GM08714 (cell line): ENCODE results near the gene ARHGAP23.

Experiments used
- H3K4me3 ChIP-seq: fragments of 200-500 bp; sonication (Bioruptor generic); 2 replicates; pipeline ENCODE4 v1.5.1; 2014; ENCODE audit warnings: mild to moderate bottlenecking, low read length, inconsistent platforms
- ZNF274 ChIP-seq: IDR thresholded peaks from 2 replicates; pipeline ENCODE4 v1.6.1; 2012; ENCODE audit warnings: mild to moderate bottlenecking, low read depth, low read length

Gene ARHGAP23

GRCh38 chr17:38545531-38546225 is 117.4 kb downstream of the ARHGAP23 start:
- no peak overlapping the region for H3K4me3 ChIP-seq
- no peak for TF ChIP-seq ZNF274

DNA sequence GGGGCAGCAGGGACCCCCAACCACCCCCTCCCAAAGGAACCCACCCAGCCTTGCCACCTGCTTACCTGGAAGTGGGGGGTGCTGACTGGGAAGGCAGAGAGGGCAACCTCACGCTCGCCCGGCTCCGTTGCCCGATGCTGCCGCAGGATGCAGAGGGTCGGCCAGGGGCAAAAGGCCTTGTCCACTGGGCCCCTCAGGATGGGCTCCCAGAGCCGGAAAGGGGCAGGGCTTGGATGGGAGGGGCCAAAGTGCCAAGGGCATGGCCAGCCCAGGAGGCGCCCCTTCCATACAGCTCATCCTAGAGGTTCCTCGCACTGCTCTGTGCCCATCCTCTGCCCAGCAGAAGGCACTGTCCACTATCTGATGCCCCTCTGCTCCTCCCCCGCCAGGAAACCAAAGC is 118.1 kb downstream of the ARHGAP23 start:
- TF ChIP-seq ZNF274, result no peak
- H3K4me3 ChIP-seq, result no peak overlapping the region

DNA sequence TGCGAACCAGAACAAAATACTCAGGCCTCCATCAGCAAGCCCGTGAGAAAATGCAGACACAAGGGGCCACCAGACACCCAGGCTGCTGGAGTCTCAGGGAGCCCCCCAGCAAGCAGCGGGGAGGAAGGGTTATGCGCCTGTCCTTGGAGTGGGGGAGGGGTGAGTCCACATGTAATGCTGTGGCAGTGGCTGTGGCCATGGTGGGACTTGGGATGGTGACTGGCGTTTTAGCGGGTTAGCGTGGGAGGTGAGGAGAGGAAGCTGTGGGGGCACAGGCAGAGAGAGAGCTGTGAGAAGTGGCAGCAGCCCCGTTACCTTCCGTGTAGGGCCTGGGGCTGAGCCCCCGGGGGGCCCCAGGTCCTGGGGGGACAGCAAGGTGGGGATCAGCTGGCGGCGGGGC is 119.2 kb downstream of the ARHGAP23 start:
- no peak overlapping the region for H3K4me3 ChIP-seq
- TF ChIP-seq ZNF274, result no peak

GRCh38 chr17:38549285-38549684 is 121.0 kb downstream of the ARHGAP23 start:
- no peak for TF ChIP-seq ZNF274
- no peak overlapping the region for H3K4me3 ChIP-seq

- no peak overlapping the region for H3K4me3 ChIP-seq
- TF ChIP-seq ZNF274, result no peak
Measured at GRCh38 chr17:38550661-38551060, 122.4 kb downstream of the ARHGAP23 start.

- no peak overlapping the region for H3K4me3 ChIP-seq
Measured at GRCh38 chr17:38551121-38551520, 122.9 kb downstream of the ARHGAP23 start.

GRCh38 chr17:38552343-38552742 is 124.1 kb downstream of the ARHGAP23 start:
- no peak overlapping the region for H3K4me3 ChIP-seq
- no peak for TF ChIP-seq ZNF274

More at GRCh38 chr17:38551121-38551520, 122.9 kb downstream of the ARHGAP23 start:
- TF ChIP-seq ZNF274, result no peak

- no peak overlapping the region for H3K4me3 ChIP-seq
- TF ChIP-seq ZNF274, result no peak
Measured at GRCh38 chr17:38554430-38555350, 126.4 kb downstream of the ARHGAP23 start.

DNA sequence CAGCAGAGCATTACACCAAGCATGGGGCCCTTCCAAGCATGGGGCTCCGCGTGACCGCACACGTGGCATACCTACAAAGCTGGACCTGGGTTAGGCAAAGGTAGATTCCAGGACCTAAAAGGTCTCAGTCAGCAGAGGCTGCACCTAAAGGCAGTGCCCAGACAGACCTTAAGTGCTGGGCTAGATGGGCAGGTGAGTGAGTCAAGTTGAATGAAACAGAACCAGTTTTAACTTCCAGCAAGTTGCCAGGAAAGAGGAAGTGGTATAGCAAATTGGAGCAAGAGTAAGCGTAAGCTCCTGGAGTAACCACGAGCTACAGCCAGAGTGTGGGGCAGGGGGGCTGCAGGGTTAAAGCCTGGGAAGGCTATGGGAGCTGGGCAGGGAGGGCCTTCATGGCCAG is 128.0 kb downstream of the ARHGAP23 start:
- H3K4me3 ChIP-seq, result no peak overlapping the region
- TF ChIP-seq ZNF274, result no peak

- H3K4me3 ChIP-seq, result no peak overlapping the region
Measured at GRCh38 chr17:38557396-38557795, 129.1 kb downstream of the ARHGAP23 start.

GRCh38 chr17:38557836-38558727 is 129.8 kb downstream of the ARHGAP23 start:
- no peak for TF ChIP-seq ZNF274
- H3K4me3 ChIP-seq, result peak overlapping the region; percentile 11; the same call in 1 of the 2 replicates

More at GRCh38 chr17:38557396-38557795, 129.1 kb downstream of the ARHGAP23 start:
- TF ChIP-seq ZNF274, result no peak

DNA sequence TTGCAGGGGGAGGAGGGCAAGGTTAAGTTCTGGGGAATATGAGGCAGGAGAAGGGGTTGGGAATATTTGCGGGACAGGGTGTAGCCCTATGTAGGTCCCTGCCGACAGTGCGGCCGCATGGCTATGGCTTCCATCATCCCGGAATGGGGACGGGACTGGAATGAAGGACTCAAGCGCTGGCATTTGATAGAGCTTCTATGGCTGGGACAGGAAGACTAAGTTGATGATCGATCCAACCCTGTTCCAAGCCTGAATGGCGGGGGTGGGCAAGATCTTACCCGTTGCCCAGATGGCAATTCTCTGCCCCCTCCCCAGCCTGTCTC is 130.4 kb downstream of the ARHGAP23 start:
- no peak for TF ChIP-seq ZNF274
- H3K4me3 ChIP-seq, result peak overlapping the region; percentile 11; the same call in 1 of the 2 replicates

- TF ChIP-seq ZNF274, result no peak
- H3K4me3 ChIP-seq, result peak overlapping the region; percentile 16; the same call in 1 of the 2 replicates
Measured at GRCh38 chr17:38559051-38559879, 131.0 kb downstream of the ARHGAP23 start.

DNA sequence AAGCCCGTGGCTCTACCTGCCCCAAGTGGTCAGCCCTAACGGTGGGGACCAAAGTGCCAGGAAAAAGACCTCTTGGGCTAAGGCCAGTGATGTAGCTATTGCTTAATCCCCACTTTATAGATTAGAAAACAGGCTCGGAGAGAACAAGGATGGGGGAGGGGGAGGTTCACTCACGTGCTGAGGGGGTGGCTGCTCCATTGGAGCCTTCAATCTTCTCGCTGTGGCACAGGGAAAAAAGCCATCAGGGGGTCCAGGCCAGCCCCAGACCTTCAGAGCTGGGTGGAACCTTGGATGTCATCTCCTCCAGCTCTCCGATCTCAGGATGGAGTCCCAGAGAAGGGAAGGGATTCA is 131.6 kb downstream of the ARHGAP23 start:
- no peak overlapping the region for H3K4me3 ChIP-seq

More for the DNA sequence above, 131.6 kb downstream of the ARHGAP23 start:
- TF ChIP-seq ZNF274, result no peak
